Gastrocnemius medialis (tissue), 4 donors: ENCODE results near the gene ELMO1.

Experiments
- POLR2A ChIP-seq, 2 donors: fragments of 450-650 bp; IDR thresholded peaks; one replicate each; pipeline ENCODE4 v1.6.1; 2017; ENCODE audit warnings: antibody characterized with exemption in 2 of 2, mild to moderate bottlenecking in 2 of 2, moderate library complexity in 2 of 2
- TF ChIP-seq, protein P1 (sequence below), 5 experiments: fragments of 450-650 bp in 3 of 5; fragments of 200-600 bp in 2 of 5; sonication (generic) in 2 of 5; IDR thresholded peaks in 4 of 5; conservative IDR thresholded peaks in 1 of 5; 1 replicate in 4 of 5; 2 replicates in 1 of 5; pipeline ENCODE4 v1.5.1; 2016 to 2019; ENCODE audit warnings: antibody characterized with exemption in 5 of 5, mild to moderate bottlenecking in 3 of 5, moderate library complexity in 3 of 5

DNA sequence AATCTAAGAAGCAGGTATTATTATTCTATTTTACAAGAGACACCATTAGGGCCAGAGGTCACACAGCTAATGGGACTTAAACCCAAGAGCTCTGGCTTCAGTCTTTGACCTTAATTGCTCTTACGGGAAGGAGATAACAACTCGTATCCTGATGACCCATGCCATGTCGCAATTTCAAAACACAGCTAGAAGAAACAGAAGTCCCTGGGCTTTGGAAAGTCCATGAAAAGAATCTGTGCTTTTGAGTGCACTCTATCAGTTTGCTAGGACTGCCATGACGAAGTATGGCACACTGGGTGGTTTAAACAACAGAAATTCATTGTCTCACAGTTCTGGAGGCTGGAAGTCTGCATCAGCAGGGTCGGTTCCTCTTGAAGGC lies 476.5 kb downstream of the ELMO1 start:
- TF ChIP-seq, protein P1, sequence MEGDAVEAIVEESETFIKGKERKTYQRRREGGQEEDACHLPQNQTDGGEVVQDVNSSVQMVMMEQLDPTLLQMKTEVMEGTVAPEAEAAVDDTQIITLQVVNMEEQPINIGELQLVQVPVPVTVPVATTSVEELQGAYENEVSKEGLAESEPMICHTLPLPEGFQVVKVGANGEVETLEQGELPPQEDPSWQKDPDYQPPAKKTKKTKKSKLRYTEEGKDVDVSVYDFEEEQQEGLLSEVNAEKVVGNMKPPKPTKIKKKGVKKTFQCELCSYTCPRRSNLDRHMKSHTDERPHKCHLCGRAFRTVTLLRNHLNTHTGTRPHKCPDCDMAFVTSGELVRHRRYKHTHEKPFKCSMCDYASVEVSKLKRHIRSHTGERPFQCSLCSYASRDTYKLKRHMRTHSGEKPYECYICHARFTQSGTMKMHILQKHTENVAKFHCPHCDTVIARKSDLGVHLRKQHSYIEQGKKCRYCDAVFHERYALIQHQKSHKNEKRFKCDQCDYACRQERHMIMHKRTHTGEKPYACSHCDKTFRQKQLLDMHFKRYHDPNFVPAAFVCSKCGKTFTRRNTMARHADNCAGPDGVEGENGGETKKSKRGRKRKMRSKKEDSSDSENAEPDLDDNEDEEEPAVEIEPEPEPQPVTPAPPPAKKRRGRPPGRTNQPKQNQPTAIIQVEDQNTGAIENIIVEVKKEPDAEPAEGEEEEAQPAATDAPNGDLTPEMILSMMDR (IDR thresholded peaks at IDR 0.05 in 4 of 5, conservative IDR thresholded peaks at IDR 0.05 in 1 of 5): no peak
- TF ChIP-seq POLR2A (IDR thresholded peaks at IDR 0.05): no peak
